ENCODE results near the gene XDH. TPM values are rescaled to one million over a fixed set of nuclear protein-coding genes. Genes with fewer than 3 reads are reported as not detected.

Gene XDH
- under 0.01 and 1.2 TPM in 2 replicates for total RNA-seq

GRCh38 chr2:31414601-31415241, at the start of gene XDH:
Gene XDH, minus strand, starts transcription at chr2:31414742. Its CDS starts 76 bp downstream, at chr2:31414666.

Other genes starting within 250 kb of the XDH start
- 0.11 and 0.12 TPM in 2 replicates for gene CAPN14, start 197.2 kb downstream of the XDH start, total RNA-seq
- gene EHD3, start 180.6 kb downstream of the XDH start, total RNA-seq, result 14.2 and 22.1 TPM in 2 replicates
- gene SRD5A2, start 166.2 kb upstream of the XDH start, total RNA-seq, result not detected in 2 replicates